ENCODE results near the gene MALT1.

- TF ChIP-seq, protein P1, sequence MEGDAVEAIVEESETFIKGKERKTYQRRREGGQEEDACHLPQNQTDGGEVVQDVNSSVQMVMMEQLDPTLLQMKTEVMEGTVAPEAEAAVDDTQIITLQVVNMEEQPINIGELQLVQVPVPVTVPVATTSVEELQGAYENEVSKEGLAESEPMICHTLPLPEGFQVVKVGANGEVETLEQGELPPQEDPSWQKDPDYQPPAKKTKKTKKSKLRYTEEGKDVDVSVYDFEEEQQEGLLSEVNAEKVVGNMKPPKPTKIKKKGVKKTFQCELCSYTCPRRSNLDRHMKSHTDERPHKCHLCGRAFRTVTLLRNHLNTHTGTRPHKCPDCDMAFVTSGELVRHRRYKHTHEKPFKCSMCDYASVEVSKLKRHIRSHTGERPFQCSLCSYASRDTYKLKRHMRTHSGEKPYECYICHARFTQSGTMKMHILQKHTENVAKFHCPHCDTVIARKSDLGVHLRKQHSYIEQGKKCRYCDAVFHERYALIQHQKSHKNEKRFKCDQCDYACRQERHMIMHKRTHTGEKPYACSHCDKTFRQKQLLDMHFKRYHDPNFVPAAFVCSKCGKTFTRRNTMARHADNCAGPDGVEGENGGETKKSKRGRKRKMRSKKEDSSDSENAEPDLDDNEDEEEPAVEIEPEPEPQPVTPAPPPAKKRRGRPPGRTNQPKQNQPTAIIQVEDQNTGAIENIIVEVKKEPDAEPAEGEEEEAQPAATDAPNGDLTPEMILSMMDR (IDR thresholded peaks at IDR 0.05) = no peak
- TF ChIP-seq POLR2A (IDR thresholded peaks at IDR 0.05) = no peak
These were observed 61.2 kb downstream of the MALT1 start for GRCh38 chr18:58732471-58732870.
